AG10803 (cell line): ENCODE data around the gene SIDT1.

Experiments used
- DNase-seq: peaks from one replicate; pipeline ENCODE4 v3.0.0; 2010; ENCODE audit warnings: low read depth
- H3K4me3 ChIP-seq: 2 replicates; pipeline ENCODE4 v1.5.1; 2011; ENCODE audit warnings: mild to moderate bottlenecking, low read length, control low read depth
- TF ChIP-seq, protein P1 (sequence below): conservative IDR thresholded peaks from 2 replicates; pipeline ENCODE4 v1.5.1; 2011; ENCODE audit warnings: mild to moderate bottlenecking, low read length, control low read depth, inconsistent platforms

Gene SIDT1

DNA sequence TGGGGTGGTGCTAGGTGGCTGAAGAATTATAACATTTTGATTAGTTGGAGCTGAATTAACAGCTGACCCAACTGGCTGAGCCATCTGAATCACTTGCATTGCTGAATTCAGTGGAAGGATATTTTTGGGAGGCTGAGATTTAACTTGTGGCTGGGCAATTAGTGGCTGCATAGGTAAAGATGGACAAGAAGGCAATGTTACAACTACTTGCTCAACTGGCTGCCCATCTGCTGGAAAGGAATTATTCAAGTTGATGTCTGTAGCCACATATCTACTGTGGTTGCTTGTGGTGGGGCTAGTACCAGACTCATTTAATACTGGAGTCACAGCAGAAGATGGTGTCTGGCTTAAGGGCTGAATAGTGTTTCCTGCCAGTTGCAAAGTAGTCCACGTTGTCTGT lies 127.6 kb downstream of the SIDT1 start:
- no peak for DNase-seq
- no peak overlapping the region for H3K4me3 ChIP-seq
- TF ChIP-seq, protein P1, sequence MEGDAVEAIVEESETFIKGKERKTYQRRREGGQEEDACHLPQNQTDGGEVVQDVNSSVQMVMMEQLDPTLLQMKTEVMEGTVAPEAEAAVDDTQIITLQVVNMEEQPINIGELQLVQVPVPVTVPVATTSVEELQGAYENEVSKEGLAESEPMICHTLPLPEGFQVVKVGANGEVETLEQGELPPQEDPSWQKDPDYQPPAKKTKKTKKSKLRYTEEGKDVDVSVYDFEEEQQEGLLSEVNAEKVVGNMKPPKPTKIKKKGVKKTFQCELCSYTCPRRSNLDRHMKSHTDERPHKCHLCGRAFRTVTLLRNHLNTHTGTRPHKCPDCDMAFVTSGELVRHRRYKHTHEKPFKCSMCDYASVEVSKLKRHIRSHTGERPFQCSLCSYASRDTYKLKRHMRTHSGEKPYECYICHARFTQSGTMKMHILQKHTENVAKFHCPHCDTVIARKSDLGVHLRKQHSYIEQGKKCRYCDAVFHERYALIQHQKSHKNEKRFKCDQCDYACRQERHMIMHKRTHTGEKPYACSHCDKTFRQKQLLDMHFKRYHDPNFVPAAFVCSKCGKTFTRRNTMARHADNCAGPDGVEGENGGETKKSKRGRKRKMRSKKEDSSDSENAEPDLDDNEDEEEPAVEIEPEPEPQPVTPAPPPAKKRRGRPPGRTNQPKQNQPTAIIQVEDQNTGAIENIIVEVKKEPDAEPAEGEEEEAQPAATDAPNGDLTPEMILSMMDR: no peak

DNA sequence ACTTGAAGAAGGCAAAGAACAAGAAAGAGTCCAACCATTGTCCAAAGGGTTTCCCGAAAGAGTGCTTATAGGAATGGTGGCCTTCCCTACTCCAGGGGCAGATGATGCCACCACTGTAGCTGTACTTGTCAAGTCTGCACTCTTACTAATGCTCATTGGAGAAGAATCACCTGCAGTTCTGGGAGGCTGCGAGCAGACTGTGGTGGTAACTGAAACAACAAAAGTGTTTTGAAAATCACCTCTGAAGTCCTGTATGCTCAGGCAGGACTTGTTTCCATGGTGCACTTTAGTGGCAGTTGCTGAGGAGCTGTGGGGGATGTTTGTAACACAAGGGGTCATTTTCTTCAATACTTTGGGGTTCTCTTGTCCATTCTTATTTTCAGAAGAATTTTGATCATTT lies 128.1 kb downstream of the SIDT1 start:
- H3K4me3 ChIP-seq: no peak overlapping the region
- TF ChIP-seq, protein P1: no peak

DNA sequence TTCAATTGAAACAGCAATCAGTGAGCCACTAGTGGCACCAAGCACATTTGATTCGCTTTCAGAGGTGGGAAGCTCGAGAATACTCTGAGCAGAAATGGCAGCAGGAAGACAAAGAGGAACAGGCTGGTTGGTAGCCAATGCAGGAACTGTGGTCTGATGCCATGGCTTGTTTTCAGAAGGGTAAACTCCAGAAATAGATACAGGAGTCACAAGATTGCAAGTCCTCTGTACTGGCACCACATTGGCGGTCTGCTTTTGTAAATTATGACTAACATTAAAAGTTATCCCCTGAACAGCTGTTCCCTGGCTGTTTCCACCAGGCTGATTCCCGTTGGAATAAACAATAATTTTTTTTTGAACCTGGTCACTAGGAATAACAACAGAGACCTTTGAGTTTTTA lies 128.5 kb downstream of the SIDT1 start:
- H3K4me3 ChIP-seq: no peak overlapping the region
- DNase-seq: peak; percentile 5
- TF ChIP-seq, protein P1: no peak

More for the DNA sequence above, 128.1 kb downstream of the SIDT1 start:
- DNase-seq: no peak

DNA sequence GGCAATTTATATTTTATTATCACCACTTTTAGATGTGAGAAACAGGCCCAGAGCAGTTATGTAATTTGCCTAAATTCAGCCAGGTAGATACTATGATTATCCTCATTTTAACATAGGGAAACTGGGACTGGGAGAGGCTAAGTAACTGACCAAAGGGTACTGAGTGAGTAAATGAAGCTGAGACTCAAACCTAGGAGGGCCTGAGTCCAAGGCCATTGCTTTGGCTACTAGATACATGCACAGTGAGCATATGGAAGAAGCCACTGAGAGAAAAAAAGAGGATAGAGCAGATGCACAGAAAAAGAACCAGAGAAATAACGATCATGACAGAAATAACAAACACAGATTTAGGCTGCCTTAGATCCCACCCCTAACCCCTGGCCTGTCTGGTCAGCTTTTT lies 130.5 kb downstream of the SIDT1 start:
- no peak for DNase-seq
- H3K4me3 ChIP-seq: no peak overlapping the region
- TF ChIP-seq, protein P1: no peak

DNA sequence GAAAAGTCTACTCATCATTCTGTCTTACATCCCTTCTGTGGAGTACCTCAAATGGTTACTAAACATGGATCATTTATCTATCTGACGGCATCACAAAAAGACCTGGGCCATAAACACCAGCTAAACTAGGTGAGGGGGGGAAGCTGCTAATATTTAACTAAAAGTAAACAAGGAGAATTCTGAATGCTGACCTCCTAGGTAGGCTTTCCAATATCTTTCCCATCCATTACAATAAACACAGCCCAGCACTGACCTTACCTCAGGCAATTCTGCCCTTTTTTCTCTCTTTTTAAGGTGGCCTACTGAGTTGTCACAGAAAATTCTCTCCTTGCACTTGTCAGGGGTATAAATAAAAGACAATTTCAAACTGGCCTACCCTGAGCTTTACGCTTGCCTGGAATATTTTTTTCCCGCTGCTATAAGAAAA lies 131.0 kb downstream of the SIDT1 start:
- H3K4me3 ChIP-seq: no peak overlapping the region
- TF ChIP-seq, protein P1: no peak
- DNase-seq: no peak

DNA sequence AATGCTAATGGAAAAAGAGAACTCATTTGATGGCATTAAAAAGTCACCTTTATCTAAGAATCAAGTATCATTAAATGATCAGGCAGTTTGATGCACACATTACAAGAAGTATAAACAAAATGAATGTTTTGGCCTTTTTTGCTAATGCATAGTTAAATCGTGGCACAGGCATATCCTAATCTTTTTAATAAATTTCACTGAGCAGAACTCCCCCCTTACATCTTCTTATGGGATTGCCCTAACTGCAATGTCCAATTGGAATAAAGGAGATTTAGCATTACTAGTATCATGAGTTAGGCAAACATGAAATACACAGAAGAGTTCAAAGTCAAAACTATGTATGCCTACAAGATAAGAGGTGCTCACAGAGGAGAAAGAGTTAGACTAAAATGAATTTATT lies 131.4 kb downstream of the SIDT1 start:
- H3K4me3 ChIP-seq: no peak overlapping the region
- TF ChIP-seq, protein P1: no peak
- DNase-seq: no peak

DNA sequence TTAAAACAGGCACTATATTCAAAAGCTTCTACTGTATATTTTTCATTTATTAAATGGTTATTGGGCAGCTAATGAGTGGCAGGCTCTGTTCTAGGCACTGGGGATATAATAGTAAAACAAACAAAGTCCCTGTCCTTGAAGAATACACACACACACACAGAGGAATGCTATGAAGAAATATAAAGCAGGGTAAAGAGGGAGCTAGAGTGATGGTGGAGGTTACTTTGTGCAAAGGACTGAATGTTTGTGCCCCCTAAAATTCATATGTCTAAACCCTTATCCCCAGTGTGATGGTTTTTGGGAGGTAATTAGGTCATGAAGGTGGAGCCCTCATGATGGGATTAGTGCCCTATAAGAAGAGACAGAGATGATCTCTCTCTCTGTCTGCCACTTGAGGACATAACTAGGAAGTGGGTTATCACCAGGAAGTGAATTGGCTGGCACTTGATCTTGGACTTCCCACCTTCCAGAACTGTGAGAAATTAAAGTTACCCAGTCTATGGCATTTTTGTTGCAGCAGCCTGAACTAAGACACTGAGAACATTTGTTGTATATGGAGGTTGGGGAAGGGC lies 132.3 kb downstream of the SIDT1 start:
- TF ChIP-seq, protein P1: no peak
- no peak overlapping the region for H3K4me3 ChIP-seq
- no peak for DNase-seq
